ENCODE results near the gene INO80D. TPM values are rescaled to one million over a fixed set of nuclear protein-coding genes. Genes with fewer than 3 reads are reported as not detected.

Gene INO80D
- total and polyA plus RNA-seq, 2 of the 8 experiments (the other 6 are each of a cell fraction or from before 2014, with no cell fraction given): 6.2 to 37.4 TPM

- DNase-seq (ENCODE audit: low read depth in 1 of 2, low spot score in 2 of 2) (no peak), FAIRE-seq (no peak)
- Histone ChIP-seq H3K23ac (ENCODE audit: insufficient read length) (no peak overlapping the region), H2AFZ (ENCODE audit: low read length) (no peak overlapping the region), H4K5ac (ENCODE audit: insufficient read length, low read depth, low read length) (no peak overlapping the region), H3K4me2 (ENCODE audit: insufficient read depth in 1 of 2, low read depth in 2 of 2, low read length in 2 of 2) (no peak overlapping the region), H3K27ac (ENCODE audit: low read depth, low read length) (no peak overlapping the region), H4K91ac (replicated peaks; ENCODE audit: insufficient read length, low read length) (no peak overlapping the region), H3K79me1 (ENCODE audit: low read depth, low read length) (peaks cover 1% of the 10 kb centered on the region; the same call in 1 of the 2 replicates), H4K8ac (ENCODE audit: extremely low read depth, insufficient read depth, low read length) (no peak overlapping the region), H3K18ac (ENCODE audit: extremely low read depth, low read length) (no peak overlapping the region), H3K9ac (replicated peaks in 1 of 4; ENCODE audit: extremely low read depth in 1 of 4, low read depth in 3 of 4, low read length in 3 of 4) (no peak overlapping the region), H4K20me1 (replicated peaks in 1 of 2; ENCODE audit: control insufficient read depth in 1 of 2, insufficient read depth in 2 of 2, low read length in 2 of 2) (no peaks in the 10 kb centered on the region), H3K14ac (ENCODE audit: insufficient read length) (no peak overlapping the region), H3K27me3 (replicated peaks in 1 of 4; ENCODE audit: control insufficient read depth in 3 of 4, extremely low read depth in 1 of 4, insufficient read depth in 3 of 4, low read length in 3 of 4) (no peaks in the 10 kb centered on the region), H3K4ac (replicated peaks; ENCODE audit: insufficient read length, low read depth, low read length) (no peak overlapping the region), H3K9me3 (ENCODE audit: insufficient read depth in 2 of 2, low read depth in 1 of 2, low read length in 1 of 2) (no peaks in the 10 kb centered on the region), H3K4me3 (ENCODE audit: extremely low read depth in 1 of 4, insufficient read depth in 2 of 4, low read depth in 3 of 4, low read length in 4 of 4) (no peak overlapping the region), H2BK20ac (ENCODE audit: low read length) (no peak overlapping the region), H2BK120ac (replicated peaks; ENCODE audit: low read depth, low read length) (no peak overlapping the region), H3K4me1 (replicated peaks in 1 of 4; ENCODE audit: control insufficient read depth in 3 of 4, insufficient read depth in 4 of 4, low read length in 3 of 4) (peaks cover 2 to 13% (median 11%) of the 10 kb centered on the region in 4 experiments; a peak in 6 of 7 replicates), H2BK15ac (ENCODE audit: low read length) (no peak overlapping the region), H3K23me2 (ENCODE audit: low read depth, low read length) (peaks cover 5% of the 10 kb centered on the region; the same call in 1 of the 2 replicates), H2BK5ac (ENCODE audit: low read depth, low read length) (no peak overlapping the region), H2AK5ac (ENCODE audit: low read depth, low read length) (no peak overlapping the region), H2BK12ac (ENCODE audit: low read depth, low read length) (no peak overlapping the region), H3K79me2 (ENCODE audit: control insufficient read depth in 1 of 2, insufficient read depth in 2 of 2, low read length in 2 of 2) (peaks cover 8 to 93% of the 10 kb centered on the region in 2 experiments), H3K36me3 (ENCODE audit: control insufficient read depth in 2 of 4, insufficient read depth in 4 of 4, low read length in 3 of 4) (no peaks in the 10 kb centered on the region; a peak in 1 of 8 replicates), H3K56ac (replicated peaks; ENCODE audit: insufficient read length, low read depth, low read length) (no peak overlapping the region)
- 82% methylated on average over 1 of the region's 1 CpG; no CpG with 5 or more reads in 1 of the 2 experiments for WGBS, 2 experiments (ENCODE audit: extremely low coverage in 1 of 2, insufficient coverage in 1 of 2, insufficient read length in 1 of 2, insufficient replicate concordance in 2 of 2, low coverage in 1 of 2, low lambda C conversion rate in 2 of 2, missing lambda C conversion rate in 1 of 2)
- ChIA-PET POLR2A (ENCODE audit: partially characterized antibody) (interaction anchor here (0.6 to 7.5 kb wide), 2 partner anchors 9 to 64 kb away, joined by 3 to 34 read pairs; no protein-coding TSS in a partner anchor), CTCF (ENCODE audit: partially characterized antibody) (no interaction called here)
- TF ChIP-seq CHD1 (IDR thresholded peaks at IDR 0.05; ENCODE audit: low read depth, low read length) (no peak), SP2 (IDR thresholded peaks at IDR 0.05; ENCODE audit: low read length) (no peak), NANOG (IDR thresholded peaks at IDR 0.05; ENCODE audit: insufficient read depth, low read depth, low read length, poor library complexity, severe bottlenecking) (no peak), CREB1 (IDR thresholded peaks at IDR 0.05) (no peak), TCF12 (IDR thresholded peaks at IDR 0.05; ENCODE audit: low read depth, low read length) (no peak), CBX5 (IDR thresholded peaks at IDR 0.05; ENCODE audit: low read depth, low read length) (no peak), SRF (IDR thresholded peaks at IDR 0.05; ENCODE audit: low read depth, low read length) (no peak)
Measured at GRCh38 chr2:206075113-206075512, 10.9 kb downstream of the INO80D start.

Data from H1 (cell line).